Measurements from ENCODE around the gene CYP4F22.
"Not testable (repeated sequence)": the region's sequence is repeated elsewhere in the genome, so short reads cannot be mapped to it uniquely, and the experiment has no call there.

CYP4F22 gene

DNA sequence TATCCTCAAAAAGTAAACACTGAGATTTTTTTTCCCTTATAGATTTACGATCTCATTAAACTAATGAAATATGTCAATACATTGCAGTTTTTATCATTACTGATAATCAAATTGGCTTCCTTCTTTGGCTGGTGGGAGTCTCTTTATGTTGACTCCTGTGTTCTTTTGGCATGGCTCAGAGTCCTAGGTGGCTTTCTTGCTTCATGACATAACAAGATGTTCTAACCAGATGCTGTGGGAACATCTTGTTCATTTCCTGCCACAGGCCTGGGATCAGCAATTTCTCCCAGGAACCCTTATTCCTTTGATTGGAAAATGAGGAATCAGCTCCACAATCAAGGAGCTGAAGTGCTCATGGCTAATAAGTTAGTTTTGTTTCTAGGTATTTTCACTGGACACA lies 13.2 kb upstream of the CYP4F22 start:
- DNase-seq: no peak

DNA sequence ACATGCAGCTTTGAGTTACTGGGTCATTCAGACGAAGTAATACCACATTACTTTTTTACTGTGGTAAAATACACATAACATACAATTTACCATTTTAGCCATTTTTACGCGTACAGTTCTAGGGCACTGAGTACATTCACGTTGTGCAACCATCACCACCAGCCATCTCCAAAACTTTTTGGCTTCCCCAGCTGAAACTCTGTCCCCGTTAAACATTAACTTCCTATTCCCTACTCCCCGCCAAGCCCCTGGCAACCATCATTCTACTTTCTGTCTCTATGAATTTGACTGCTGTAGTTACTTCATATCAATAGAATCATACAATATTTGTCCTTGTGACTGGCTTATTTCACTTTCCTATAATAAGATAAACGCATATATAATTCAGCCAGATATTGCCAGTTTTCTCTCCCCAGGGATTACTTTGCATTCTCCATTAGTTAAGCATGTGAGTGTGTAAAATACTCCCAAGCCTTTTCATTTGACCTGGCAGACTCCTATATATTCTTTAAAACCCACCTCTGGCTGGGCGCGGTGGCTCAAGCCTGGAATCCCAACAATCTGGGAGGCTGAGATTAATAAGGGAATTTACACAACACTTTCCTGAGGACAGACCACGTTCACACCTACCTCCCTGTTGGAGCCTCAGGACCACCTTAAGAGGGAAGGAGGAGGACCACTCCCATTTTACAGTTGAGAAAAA lies 10.0 kb upstream of the CYP4F22 start:
- no peak for DNase-seq

DNA sequence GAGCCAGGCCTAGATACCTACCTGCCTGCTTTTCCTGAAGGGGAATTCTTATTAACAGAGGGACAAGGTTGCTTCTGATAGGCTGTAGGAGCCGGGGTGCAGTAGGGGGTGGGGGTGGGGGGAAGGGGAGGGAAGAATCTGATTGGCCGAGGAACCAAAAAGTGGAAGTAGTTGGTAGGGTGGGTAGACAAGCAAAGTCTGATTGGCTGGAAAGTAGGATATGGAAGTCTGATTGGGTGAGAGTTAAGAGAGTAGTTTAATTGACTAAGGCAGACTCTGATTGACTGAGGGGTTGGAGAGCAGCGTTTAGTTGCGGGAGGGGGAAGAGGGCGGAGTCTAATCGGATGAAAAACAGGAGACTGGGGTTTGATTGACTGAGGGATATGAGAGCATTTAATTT lies 9.4 kb upstream of the CYP4F22 start:
- no peak for DNase-seq

DNA sequence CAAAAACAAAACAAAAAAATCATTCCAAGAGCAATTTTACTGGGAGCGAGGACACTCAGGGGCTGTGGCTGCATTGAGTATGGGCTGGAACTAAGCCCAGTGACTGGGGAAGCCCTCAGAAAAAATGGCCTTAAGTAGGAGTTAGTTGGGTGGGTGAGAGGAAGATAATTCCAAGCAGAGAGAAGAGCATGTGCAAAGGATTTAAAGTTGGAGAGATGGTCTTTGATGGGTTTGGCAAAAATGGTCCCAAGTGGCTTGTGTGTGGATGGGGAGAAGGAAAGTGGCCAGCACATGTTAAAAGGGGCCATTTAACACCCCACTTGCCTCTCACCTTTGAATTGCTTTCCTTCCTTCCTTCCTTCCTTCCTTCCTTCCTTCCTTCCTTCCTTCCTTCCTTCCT lies 6.7 kb upstream of the CYP4F22 start:
- no peak for DNase-seq

DNA sequence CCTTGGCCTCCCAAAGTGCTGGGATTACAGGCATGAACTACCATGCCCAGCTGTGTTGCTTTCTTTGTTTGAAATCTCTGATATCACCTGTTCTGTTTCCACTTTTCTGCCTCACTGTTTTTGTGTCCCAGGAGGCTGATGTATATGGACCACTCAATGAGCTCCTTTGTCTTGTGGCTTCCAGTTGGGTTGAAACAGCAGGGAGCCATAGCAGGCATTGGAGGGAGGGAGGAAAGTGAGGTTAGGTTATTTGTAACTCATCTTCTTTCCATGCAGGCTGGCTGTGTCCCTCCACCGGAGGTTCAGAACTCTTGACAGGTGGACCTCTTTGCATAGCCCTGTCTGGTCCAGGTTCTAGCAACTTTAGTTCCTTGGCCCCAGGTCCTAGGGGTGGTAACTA lies 6.1 kb upstream of the CYP4F22 start:
- DNase-seq: no peak

DNA sequence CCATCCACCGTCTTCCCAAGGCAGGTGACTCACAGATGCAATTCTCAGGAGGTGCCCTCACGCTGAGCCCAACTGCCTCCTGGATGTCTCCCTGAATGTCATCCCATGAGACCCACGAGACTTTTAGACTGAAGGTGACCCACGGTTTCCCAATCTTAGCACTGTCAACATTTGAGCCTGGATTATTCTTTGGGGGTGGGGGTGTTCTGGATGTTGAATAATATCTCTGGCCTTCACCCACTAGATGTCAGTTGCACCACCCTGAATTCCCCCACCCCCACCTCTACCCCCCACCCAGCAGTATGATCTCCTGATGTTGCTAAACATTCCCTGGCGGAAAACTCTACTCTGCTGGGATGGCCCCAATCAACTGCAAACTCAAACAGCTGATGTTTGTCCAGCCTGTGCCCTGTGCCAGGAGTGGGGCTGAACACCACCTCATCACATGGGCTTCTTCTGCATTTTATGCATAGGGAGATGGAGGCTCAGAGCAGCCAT lies 2.2 kb upstream of the CYP4F22 start:
- DNase-seq: no peak

DNA sequence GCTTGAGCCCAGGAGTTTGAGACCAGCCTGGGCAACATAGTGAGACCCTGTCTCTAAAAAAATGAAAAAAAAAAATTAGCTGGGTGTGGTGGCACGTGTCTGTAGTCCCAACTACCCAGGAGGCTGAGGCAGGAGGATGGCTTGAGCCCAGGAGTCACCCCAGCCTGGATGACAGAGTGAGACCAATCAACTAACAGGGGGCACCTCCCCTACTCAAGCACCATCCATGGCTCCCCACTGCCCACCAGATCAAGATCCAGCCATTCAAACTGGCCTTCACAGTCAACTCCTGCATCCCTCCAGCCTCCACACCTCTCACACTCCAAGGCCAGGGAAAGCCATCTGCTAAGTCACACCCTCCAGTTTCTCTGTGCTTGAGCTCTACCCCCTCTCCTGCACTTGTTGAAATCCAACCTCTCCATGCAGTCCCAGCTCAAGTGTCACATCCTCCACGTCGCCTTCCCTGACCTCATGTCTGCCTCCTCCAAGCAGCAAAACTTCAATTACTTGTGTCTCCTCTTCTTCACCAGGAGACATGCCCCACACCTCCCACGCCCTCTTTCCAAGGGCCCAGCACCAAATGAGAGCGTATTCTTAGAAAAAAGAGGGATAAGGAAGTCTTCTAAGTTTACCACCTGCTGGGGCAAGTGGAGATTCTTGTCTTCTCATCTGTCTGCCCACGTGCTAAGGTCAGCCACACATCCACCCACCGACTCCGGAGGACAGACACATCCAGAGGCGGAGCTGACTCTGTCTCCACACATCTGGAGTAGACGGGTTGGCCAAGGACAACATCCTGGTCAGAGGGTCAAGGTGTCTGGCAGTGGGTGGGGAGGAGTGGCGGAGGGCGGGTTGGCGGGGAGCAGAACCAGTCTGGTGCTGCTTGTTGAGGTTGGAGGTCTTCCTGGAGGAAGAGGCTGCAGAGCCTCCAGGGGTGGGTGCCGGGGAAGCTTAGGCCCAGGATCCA lies 974 bp upstream of the CYP4F22 start:
- DNase-seq: no peak

DNA sequence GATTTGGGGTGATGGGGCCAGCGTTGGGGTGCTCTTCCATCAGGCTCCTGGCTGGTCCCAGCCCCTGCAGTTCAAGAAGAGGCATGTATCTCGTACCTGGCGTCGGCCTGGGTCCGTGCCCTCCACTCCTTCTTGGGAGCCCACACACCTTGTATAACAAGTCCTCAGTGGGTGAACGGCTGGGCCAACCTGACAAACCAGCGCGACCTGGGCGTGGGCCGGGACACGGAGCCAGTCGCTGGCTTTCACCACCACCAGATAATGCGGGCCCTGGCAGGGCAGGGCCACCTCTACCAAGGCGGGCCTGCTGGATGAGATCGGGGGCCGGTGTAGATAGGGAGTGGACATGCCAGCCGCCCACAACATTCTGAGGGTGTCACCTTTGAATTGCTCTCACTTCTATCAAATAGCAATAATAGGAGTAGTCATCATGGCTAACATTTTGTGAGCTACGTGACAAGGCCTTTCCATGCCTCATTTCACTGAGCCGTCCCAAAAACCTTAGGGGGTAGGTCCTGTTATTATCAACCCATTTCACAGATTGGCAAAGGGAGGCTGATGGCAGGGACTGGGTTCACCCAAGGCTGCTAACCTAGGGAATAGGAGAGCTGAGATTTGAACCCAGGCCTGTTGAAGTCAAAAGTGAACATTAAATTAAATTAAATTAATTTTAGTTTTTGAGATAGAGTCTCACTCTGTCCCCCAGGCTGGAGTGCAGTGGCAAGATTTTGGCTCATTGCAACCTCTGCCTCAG lies 3.5 kb downstream of the CYP4F22 start:
- DNase-seq: no peak

DNA sequence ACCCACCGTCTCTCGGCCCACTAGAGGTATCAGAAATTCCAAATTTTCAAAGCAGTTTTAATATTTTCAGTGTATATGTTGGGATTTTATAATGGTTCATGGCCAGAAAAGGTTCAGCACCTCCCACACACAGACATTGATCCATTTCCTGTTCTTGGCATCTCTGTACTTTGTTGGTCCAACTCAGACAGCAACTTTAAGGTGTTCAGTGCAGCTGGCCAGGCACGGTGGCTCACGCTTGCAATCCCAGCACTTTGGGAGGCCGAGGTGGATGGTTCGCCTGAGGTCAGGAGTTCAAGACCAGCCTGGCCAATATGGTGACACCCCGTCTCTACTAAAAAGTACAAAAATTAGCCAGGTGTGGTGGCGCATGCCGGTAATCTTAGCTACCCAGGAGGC lies 6.9 kb downstream of the CYP4F22 start:
- not testable (repeated sequence) for DNase-seq

DNA sequence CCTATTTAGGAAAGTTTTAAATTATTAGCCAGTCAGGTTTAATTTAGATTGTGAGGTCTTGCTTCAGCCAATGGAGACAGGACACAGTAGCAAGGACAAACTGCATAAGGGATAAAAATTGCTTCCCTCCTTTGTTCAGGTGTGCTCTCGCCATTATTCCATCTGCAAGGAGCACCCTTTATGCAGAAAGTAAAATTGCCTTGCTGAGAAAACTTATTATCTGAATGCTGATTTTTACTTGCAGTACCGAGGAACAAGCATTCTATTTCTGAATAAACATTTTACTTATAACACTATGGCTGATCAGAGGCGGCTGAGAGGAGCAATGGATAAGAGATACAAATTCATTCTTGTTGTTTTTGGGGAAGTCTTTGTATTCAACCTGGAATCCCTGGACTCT lies 8.0 kb downstream of the CYP4F22 start:
- DNase-seq: no peak

DNA sequence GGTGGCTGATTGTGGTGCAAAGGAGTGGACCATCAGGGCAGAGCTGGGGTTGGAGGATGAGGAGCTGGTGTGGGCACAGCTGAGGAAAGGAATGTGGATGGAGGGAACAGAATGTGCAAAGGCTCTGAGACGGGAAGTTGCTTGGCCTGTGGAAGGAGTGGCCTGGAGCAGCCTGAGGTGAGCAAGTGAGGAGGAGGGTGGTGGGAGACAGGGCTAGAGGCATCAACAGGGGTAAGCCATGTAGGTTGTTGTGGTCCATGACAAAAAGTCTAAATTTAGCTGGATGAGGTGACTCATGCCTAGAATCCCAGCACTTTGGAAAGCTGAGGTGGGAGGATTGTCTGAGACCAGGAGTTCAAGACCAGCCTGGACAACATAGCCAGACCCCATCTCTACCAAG lies 9.5 kb downstream of the CYP4F22 start:
- no peak for DNase-seq

DNA sequence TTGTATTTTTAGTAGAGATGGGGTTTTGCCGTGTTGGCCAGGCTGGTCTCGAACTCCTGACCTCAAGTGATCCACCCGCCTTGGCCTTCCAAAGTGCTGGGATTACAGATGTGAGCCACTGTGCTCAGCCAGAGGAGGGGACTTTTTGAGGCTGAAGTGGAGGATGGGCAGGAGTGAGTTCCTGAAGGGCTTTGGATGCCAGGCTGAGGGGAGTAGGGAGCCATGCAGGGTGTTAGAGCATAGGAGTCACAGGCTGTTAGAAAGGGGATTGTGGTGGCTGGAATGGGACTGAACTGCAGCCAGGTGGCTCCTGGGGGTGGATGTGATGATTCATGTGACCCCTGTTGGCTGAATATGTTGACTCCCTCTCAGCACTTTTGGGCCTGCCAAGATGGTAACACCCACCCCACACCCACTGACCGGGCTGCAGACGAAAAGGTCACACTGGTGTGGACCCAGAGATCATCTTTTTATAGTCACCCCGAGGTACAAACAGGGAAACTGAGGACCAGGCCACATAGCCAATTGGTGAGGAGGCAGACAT lies 11.2 kb downstream of the CYP4F22 start:
- DNase-seq: no peak

DNA sequence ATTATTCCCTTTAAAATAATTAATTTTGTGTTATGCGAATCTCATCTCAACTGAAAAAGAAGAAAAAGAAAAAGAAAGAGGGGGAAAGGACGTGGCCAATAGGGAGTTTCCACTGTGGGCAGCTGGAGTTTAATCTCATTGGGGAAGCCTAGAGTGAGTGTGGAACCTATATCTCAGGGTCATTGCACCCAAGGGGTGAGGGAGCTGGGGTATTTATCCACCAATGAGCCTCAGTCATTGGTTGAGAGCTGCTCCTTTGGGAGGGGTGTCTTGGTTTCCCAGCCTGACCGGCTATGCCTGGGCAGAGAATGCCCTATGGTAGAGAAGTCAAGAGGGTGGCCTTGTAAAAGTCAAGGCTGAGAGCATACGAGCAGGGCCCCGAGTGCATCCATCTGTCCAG lies 16.5 kb downstream of the CYP4F22 start:
- no peak for DNase-seq

DNA sequence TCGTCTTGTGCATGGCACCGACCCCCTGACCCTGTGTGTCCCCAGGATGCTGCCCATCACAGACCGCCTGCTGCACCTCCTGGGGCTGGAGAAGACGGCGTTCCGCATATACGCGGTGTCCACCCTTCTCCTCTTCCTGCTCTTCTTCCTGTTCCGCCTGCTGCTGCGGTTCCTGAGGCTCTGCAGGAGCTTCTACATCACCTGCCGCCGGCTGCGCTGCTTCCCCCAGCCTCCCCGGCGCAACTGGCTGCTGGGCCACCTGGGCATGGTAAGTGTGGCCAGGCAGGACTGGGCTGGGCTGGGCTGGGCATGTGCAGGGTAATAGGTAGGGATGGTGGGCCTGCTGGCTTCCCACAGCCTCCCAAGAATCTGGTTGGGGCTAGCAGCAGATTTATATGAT lies 17.0 kb downstream of the CYP4F22 start:
- DNase-seq: no peak

DNA sequence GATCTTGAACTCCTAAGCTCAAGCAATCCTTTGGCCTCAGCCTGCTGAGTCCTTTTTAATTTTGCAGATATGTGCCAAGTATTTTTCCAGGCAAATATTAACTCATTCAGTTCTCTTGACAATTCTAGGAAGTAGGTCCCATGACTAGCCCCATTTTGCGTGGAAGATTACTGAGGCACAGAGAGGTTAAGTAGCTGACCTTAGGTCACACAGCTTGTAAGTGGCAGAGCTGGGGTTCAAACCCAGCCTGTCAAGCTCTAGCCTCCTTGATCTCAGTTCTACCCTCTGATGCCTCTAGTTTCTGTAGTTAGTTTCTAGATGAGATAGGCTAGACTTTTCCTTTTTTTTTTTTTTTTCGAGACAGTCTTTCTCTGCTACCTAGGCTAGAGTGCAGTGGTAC lies 18.1 kb downstream of the CYP4F22 start:
- DNase-seq: no peak

DNA sequence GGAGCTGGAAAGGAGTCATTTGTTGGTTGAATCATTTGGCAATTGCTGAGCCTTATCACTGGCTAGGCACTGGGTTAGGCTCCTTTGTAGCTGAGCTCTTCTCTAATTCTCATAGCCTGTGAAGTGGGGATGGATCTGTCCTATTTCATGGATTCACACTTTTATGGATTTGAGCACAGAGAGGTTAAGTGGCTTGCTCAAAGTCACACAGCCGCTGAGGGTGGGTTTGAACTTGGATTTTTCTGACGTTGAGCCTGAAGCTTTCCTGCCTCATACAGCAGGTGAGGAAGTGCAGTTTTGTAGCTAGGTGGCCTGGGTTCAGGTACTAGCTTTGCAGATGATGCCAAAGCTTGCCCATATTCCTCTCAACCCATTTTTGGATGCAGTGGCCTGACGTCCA lies 19.4 kb downstream of the CYP4F22 start:
- DNase-seq: no peak

DNA sequence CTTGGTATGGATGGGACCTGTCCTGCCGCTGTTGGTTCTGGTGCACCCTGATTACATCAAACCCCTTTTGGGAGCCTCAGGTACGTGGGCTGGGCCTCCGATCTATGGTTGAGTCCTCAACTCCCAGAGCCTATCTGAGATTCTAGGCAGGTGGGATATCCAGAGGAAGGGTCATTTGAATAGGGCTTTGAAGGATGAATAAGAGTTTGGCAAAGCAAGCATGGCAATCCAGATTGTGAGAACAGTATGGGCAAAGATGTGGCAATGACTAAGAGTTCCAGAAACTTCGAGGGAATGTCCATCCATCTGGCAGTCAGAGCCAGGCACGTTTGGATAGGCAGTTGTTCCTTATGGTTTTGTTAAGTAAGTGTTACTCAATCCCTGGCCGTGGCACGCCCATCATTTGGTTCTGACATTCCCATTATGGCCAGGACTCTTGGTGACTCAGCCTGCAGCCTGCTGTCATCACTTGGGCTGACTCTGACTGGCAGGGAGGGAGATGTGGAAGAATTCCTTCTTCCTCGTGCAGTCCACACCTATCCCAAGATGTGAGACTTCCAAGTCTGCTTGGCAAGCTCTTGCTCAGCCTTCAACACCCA lies 21.5 kb downstream of the CYP4F22 start:
- no peak for DNase-seq

DNA sequence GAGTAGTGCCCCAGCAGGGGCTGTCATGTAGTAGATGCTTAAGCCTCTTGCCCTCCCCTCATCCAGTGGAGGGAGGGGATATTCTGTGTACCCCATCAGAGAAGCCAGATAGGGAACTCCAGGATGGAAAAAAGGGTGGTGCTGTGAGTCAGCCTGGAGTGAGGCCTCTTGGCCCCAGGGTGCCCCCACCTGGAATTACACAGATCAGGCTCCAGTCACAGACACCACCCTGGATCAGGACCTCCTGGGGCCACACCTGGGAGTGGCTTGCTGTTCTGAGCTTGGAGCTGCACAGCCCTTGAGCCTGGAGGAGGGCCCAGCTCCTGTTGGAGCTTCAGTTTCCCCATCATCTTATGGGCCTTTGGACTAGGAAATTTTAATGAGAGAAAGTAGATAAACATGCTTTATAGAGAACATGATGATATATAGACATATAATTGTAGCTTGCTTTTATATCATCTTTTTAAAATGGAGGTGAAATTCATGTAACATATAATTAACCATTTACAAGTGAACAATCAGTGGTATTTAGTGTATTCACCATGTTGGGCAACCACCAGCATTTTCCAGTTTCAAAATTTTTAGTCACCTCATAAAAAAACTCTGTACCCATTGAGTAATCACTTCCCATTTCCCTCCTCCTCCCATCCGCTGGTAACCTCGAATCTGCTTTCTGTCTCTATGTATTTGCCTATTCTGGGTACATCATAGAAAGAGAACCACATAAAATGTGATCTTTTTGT lies 24.6 kb downstream of the CYP4F22 start:
- DNase-seq: no peak

DNA sequence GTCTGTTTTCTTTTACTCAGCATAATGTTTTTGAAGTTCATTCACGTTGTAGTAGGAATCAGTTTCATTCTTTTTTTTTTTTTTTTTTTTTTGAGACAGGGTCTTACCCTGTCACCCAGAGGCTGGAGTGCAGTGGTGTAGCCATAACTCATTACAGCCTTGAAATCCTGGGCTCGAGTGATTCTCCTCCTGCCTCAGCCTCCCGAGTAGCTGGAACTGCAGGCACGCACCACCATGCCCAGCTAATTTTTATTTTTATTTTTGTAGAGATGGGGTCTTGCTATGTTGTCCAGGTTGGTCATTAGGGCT lies 25.2 kb downstream of the CYP4F22 start:
- DNase-seq: not testable (repeated sequence)

DNA sequence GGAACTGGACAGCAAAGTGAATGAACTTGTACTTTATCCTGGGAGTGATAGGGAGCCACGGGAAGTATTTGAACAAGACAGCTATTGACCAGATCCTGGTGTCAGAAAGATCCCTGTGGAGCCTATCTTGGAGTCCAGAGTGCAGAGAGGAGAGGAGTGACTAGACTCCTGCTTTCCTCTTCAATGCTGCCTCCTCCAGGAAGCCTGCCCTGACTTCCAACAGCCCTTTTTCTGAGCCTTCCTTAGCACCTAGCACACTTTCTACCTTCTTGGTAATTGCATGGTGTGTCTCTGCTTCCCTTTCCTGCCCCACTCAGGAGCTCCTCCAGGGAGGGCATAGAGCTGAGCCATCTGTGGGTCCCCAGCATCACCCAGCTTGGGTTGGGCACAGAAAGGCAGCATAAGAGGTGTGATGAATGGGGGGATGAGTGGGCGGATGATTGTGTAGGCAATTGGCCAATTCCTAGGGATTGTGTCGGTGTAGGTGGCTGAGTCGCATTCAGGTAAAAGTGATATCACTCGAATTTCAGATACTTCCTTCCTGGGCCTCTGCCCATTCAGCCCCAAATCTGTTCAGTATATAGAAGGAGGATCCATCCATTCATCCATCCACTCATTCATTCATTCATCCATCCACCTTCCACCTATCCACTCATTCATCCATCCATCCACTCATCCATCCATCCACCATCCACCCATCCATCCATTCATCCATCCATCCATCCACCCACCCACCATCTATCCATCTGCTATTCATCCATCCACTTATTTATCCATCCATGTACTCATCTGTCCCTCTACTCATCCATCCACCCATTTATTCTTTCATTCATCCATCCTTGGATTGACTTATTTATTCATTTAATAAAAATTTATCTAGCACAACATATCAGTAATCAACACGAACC lies 26.9 kb downstream of the CYP4F22 start:
- DNase-seq: no peak

DNA sequence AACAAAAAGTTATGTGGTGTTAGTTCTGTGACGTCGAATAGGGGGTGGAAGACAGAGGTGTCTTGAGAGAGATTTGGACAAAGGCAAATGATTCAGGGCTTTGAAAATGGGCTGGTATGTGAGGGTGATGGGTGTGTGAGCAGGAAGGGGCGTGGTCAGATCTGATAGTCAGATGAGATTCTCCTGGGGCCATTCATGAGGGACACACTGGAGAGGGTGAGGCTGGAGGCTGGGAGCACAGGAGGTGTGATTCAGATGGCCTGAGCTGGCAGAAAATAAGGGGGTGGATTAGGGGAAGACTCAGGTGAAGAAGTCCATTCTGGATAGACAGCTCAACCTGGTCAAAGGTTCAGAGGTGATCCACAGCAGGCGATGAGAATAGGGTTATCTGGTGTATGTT lies 28.0 kb downstream of the CYP4F22 start:
- DNase-seq: no peak
